Karpas-422 (cell line): ENCODE data around the gene CBR3. TPM values are rescaled to one million over a fixed set of nuclear protein-coding genes. Genes with fewer than 3 reads are reported as not detected.
"Not testable (repeated sequence)": the region's sequence is repeated elsewhere in the genome, so short reads cannot be mapped to it uniquely, and the experiment has no call there.

Experiments used
- DNase-seq: peaks from one replicate; pipeline ENCODE4 v3.0.0-alpha.2; 2015
- H2AFZ ChIP-seq: fragments of 200-600 bp; sonication (generic); 2 replicates; pipeline ENCODE4 v1.6.1; 2014; ENCODE audit warnings: antibody characterized with exemption, low read length, mixed read lengths
- H3K27ac ChIP-seq: fragments of 200-600 bp; sonication (generic); 2 replicates; pipeline ENCODE4 v1.5.1; 2014; ENCODE audit warnings: mild to moderate bottlenecking, low read length, moderate library complexity
- H3K27me3 ChIP-seq: fragments of 200-600 bp; sonication (generic); 2 replicates; pipeline ENCODE4 v1.6.1; 2014; ENCODE audit warnings: low read length, mixed read lengths
- H3K36me3 ChIP-seq: fragments of 200-600 bp; sonication (generic); 2 replicates; pipeline ENCODE4 v1.6.1; 2014; ENCODE audit warnings: low read length, mixed read lengths; ENCODE audit not compliant: insufficient read depth
- H3K4me1 ChIP-seq: fragments of 200-600 bp; sonication (generic); 2 replicates; pipeline ENCODE4 v1.6.1; 2014; ENCODE audit warnings: mild to moderate bottlenecking, low read length, mixed read lengths
- H3K4me2 ChIP-seq: fragments of 200-600 bp; sonication (generic); 2 replicates; pipeline ENCODE4 v1.6.1; 2014; ENCODE audit warnings: low read length, low read depth, mild to moderate bottlenecking; ENCODE audit not compliant: poor library complexity, severe bottlenecking
- H3K4me3 ChIP-seq: fragments of 200-600 bp; sonication (generic); 2 replicates; pipeline ENCODE4 v1.5.1; 2014; ENCODE audit warnings: mild to moderate bottlenecking, antibody characterized with exemption, low read length, mixed read lengths
- H3K79me2 ChIP-seq: fragments of 200-600 bp; sonication (generic); 2 replicates; pipeline ENCODE4 v1.6.1; 2014; ENCODE audit warnings: mild to moderate bottlenecking, low read length, mixed read lengths
- H3K9ac ChIP-seq: fragments of 200-600 bp; sonication (generic); 2 replicates; pipeline ENCODE4 v1.6.0; 2014; ENCODE audit warnings: low read length
- H3K9me2 ChIP-seq: fragments of 200-600 bp; sonication (generic), shearing (Covaris generic); replicated peaks from 2 replicates; pipeline ENCODE4 v1.6.0; 2014; ENCODE audit warnings: mild to moderate bottlenecking, low read length, moderate library complexity; ENCODE audit not compliant: insufficient read depth
- H3K9me3 ChIP-seq: fragments of 300-700, 200-600 bp; sonication (generic); 2 replicates; pipeline ENCODE4 v1.6.1; 2014; ENCODE audit warnings: low read length, mixed read lengths
- H4K20me1 ChIP-seq: fragments of 200-600 bp; sonication (generic); 2 replicates; pipeline ENCODE4 v1.6.1; 2014; ENCODE audit warnings: mild to moderate bottlenecking, antibody characterized with exemption, low read length, low read depth; ENCODE audit not compliant: insufficient read depth
- total RNA-seq: library from RNA; depleted of rRNA; stranded (reverse); fragments of >200 nt; shearing (Covaris generic); gene quantifications from 2 replicates; pipeline ENCODE4 v1.2.3, GENCODE V29; 2014; ENCODE audit warnings: low replicate concordance

The CBR3 gene
- total RNA-seq, 1 experiment from 2014 or later = not detected

DNA sequence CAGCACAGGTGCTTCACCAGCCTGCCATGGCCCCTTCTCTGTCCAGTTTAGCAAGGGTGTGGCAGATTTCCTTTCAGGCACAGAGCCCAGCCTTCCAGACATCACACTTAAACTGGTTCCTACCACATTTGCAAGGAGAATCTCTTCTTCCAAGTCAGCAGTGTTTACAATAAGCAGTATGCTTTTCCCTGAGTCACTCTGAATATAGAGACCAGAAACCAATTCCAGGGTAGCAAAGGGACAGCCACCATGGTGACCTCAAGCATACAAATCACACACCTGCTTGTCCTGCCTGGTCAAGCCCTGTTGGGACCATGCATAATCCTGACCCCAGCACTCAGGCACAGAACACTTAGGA, 8.7 kb upstream of the CBR3 start:
- H3K27me3 ChIP-seq = no peaks in the 10 kb centered on the region
- no peaks in the 10 kb centered on the region for H3K9me2 ChIP-seq
- no peak overlapping the region for H3K4me3 ChIP-seq
- H3K9ac ChIP-seq = no peak overlapping the region
- no peak overlapping the region for H3K27ac ChIP-seq
- no peak overlapping the region for H3K4me2 ChIP-seq
- H2AFZ ChIP-seq = no peak overlapping the region
- H3K9me3 ChIP-seq = no peaks in the 10 kb centered on the region
- no peaks in the 10 kb centered on the region for H3K4me1 ChIP-seq
- DNase-seq = peak; percentile 12
- no peaks in the 10 kb centered on the region for H3K79me2 ChIP-seq
- no peaks in the 10 kb centered on the region for H3K36me3 ChIP-seq
- no peaks in the 10 kb centered on the region for H4K20me1 ChIP-seq

DNA sequence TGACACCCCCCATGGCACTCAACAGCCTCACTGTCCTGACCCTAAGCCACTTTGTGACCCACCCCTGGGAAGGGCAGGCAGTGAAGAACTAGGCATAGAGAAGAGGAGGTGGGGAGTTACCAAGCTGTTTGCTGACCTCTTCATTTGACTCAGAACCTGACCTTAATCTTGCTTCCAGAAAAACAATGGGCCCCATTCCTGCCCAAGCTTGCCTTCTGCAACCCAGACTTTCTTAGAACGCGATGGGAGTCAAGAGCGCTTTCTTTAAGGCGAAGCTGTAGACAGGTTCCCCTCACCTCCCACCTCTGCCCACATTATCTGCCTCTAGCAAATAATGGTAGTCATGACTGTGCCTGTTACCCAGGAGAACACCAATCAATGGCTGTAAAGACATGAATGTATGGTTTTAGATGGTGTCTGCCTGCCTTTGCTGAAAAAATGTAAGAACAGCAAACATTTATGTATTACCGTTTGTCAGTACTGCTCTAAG, 8.2 kb upstream of the CBR3 start:
- DNase-seq = no peak
- no peak overlapping the region for H3K9ac ChIP-seq
- H3K4me2 ChIP-seq = no peak overlapping the region

DNA sequence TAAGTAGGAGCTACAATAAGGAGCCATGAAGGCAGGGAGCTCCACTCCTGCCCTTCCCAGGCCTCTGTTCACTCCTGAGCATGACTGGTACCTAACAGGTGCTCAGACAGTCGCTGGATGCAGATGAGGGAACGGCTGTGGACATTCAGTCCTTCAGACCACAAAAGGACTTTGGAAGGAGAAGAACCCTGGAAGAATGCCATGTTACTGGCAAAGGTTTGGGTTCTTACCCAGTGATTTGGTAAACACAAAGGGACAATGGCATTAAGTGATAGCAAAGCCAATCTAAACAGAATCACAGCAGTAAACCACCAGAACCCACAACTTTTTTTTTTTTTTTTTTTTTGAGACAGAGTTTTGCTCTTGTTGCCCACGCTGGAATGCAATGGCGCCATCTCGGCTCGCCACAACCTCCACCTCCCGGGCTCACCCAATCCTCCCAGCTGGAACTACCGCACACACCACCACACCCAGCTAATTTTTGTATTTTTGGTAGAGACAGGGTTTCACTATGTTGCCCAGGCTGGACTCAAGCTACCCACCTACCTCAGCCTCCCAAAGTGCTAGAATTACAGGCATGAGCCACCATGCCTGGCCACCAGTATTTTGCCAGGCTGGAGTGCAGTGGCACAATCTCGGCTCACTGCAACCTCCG, 7.5 kb upstream of the CBR3 start:
- H3K27me3 ChIP-seq = no peaks in the 10 kb centered on the region
- no peak overlapping the region for H3K4me3 ChIP-seq
- H4K20me1 ChIP-seq = no peaks in the 10 kb centered on the region
- H2AFZ ChIP-seq = no peak overlapping the region
- H3K4me2 ChIP-seq = no peak overlapping the region
- no peak overlapping the region for H3K9ac ChIP-seq
- H3K79me2 ChIP-seq = no peaks in the 10 kb centered on the region
- no peaks in the 10 kb centered on the region for H3K9me2 ChIP-seq
- no peaks in the 10 kb centered on the region for H3K9me3 ChIP-seq
- no peaks in the 10 kb centered on the region for H3K36me3 ChIP-seq
- peak; percentile 28 for DNase-seq
- H3K4me1 ChIP-seq = no peaks in the 10 kb centered on the region
- H3K27ac ChIP-seq = no peak overlapping the region

More for the DNA sequence above, 8.2 kb upstream of the CBR3 start:
- H3K9me2 ChIP-seq = no peaks in the 10 kb centered on the region
- no peak overlapping the region for H3K4me3 ChIP-seq
- no peaks in the 10 kb centered on the region for H3K79me2 ChIP-seq
- H4K20me1 ChIP-seq = no peaks in the 10 kb centered on the region
- H3K9me3 ChIP-seq = no peaks in the 10 kb centered on the region
- H3K36me3 ChIP-seq = no peaks in the 10 kb centered on the region
- H3K27me3 ChIP-seq = no peaks in the 10 kb centered on the region
- H3K27ac ChIP-seq = no peak overlapping the region
- no peak overlapping the region for H2AFZ ChIP-seq
- no peaks in the 10 kb centered on the region for H3K4me1 ChIP-seq

DNA sequence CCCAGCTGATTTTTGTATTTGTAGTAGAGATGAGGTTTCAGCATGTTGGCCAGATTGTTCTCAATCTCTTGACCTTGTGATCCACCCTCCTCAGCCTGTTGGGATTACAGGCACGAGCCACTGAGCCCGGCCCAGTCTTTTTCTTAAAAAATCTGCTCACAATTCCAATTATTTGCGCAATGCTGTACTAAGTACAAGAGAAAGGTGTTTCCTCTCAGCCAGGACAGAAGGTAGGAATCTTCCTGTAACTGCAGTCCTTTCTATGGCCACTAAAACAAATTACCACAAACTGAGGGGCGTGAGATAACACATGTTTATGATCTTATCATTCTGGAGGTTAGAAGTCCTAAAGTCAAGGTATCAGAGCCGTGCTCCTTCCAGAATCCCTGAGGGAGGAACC, 6.9 kb upstream of the CBR3 start:
- H3K4me3 ChIP-seq = no peak overlapping the region
- peak; percentile 39 for DNase-seq
- no peaks in the 10 kb centered on the region for H4K20me1 ChIP-seq
- no peak overlapping the region for H3K9ac ChIP-seq
- no peaks in the 10 kb centered on the region for H3K9me2 ChIP-seq
- H3K27ac ChIP-seq = no peak overlapping the region
- H3K36me3 ChIP-seq = no peaks in the 10 kb centered on the region
- no peaks in the 10 kb centered on the region for H3K9me3 ChIP-seq
- no peaks in the 10 kb centered on the region for H3K27me3 ChIP-seq
- no peaks in the 10 kb centered on the region for H3K4me1 ChIP-seq
- no peak overlapping the region for H2AFZ ChIP-seq
- H3K4me2 ChIP-seq = no peak overlapping the region
- H3K79me2 ChIP-seq = no peaks in the 10 kb centered on the region

DNA sequence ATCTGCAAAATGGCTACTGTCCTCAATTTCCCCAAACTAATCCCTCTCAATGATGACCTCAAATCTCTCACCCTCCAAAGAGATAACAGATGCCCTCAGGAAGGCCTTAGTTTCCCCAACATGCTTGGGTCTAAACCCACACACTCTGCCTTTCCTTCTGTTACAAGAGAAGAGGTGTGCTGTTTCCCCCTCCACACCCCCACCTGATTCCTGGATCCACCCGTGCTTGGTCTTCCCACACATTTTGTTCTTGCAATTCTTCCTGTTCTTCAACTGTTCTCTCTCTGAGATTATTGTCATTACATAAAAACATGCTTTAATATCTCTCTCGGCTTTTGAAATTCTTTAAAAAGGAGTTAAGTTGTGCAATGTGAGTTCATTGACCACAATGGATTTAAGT, 5.7 kb upstream of the CBR3 start:
- H3K4me1 ChIP-seq = no peaks in the 10 kb centered on the region
- no peaks in the 10 kb centered on the region for H3K79me2 ChIP-seq
- no peaks in the 10 kb centered on the region for H3K9me3 ChIP-seq
- H3K9ac ChIP-seq = no peak overlapping the region
- no peak overlapping the region for H3K4me3 ChIP-seq
- no peaks in the 10 kb centered on the region for H3K27me3 ChIP-seq
- H3K27ac ChIP-seq = no peak overlapping the region
- no peaks in the 10 kb centered on the region for H3K36me3 ChIP-seq
- H2AFZ ChIP-seq = no peak overlapping the region
- H3K9me2 ChIP-seq = no peaks in the 10 kb centered on the region
- no peaks in the 10 kb centered on the region for H4K20me1 ChIP-seq
- DNase-seq = peak; percentile 7
- H3K4me2 ChIP-seq = no peak overlapping the region

DNA sequence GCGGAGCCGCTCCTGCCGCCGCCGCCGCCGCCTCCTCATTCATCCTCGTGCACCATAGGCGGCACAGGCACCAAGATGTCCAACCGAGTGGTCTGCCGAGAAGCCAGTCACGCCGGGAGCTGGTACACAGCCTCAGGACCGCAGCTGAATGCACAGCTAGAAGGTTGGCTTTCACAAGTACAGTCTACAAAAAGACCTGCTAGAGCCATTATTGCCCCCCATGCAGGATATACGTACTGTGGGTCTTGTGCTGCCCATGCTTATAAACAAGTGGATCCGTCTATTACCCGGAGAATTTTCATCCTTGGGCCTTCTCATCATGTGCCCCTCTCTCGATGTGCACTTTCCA, 4.5 kb upstream of the CBR3 start:
- not testable (repeated sequence) for H3K4me1 ChIP-seq, DNase-seq, H3K36me3 ChIP-seq, H3K9me2 ChIP-seq, H2AFZ ChIP-seq, H3K4me2 ChIP-seq, H3K27ac ChIP-seq, H3K79me2 ChIP-seq, H3K4me3 ChIP-seq, H3K9ac ChIP-seq, H3K27me3 ChIP-seq, H4K20me1 ChIP-seq, H3K9me3 ChIP-seq

DNA sequence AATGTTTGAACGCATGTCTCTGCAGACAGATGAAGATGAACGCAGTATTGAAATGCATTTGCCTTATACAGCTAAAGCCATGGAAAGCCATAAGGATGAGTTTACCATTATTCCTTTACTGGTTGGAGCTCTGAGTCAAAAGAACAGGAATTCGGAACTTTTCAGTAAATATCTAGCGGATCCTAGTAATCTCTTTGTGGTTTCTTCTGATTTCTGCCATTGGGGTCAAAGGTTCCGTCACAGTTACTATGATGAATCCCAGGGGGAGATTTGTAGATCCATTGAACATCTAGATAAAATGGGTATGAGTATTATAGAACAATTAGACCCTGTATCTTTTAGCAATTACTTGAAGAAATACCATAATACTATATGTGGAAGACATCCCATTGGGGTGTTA, 4.0 kb upstream of the CBR3 start:
- H3K27me3 ChIP-seq, H3K4me1 ChIP-seq, H3K79me2 ChIP-seq, H3K4me3 ChIP-seq, H4K20me1 ChIP-seq, H3K9me2 ChIP-seq, H3K9ac ChIP-seq, H3K27ac ChIP-seq, H3K36me3 ChIP-seq, H3K4me2 ChIP-seq, H2AFZ ChIP-seq, DNase-seq, H3K9me3 ChIP-seq: not testable (repeated sequence)

DNA sequence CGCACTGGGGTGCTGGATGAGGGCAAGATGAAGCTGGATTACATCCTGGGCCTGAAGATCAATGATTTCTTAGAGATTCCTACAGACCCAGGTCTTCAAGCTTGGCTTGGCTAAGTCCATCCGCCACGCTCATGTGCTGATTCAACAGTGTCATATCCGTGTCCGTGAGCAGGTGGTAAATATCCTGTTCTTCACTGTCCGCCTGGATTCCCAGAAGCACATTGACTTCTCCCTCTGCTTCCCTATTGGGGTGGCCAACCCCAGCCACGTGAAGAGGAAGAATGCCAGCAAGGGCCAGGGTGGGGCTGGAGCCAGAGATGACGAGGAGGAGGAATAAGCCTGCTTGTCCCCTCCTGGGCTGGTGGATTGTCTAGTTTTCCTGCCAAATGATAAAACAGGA, 2.2 kb upstream of the CBR3 start:
- no peak for DNase-seq

More for the DNA sequence above, 2.2 kb upstream of the CBR3 start:
- Histone ChIP-seq H3K4me3 (no peak overlapping the region), H4K20me1 (no peaks in the 10 kb centered on the region), H3K9ac (no peak overlapping the region), H3K9me3 (no peaks in the 10 kb centered on the region), H3K79me2 (no peaks in the 10 kb centered on the region), H3K4me1 (no peaks in the 10 kb centered on the region), H3K27ac (no peak overlapping the region), H3K4me2 (no peak overlapping the region), H3K9me2 (no peaks in the 10 kb centered on the region), H3K36me3 (no peaks in the 10 kb centered on the region), H3K27me3 (no peaks in the 10 kb centered on the region), H2AFZ (no peak overlapping the region)
